ENCODE measurements around the gene ANKRD11.
A peak's percentile ranks its signal among the peaks of the same experiment; 100 is the strongest.
"Not testable (repeated sequence)": the region's sequence is repeated elsewhere in the genome, so short reads cannot be mapped to it uniquely, and the experiment has no call there.

ANKRD11 gene

DNA sequence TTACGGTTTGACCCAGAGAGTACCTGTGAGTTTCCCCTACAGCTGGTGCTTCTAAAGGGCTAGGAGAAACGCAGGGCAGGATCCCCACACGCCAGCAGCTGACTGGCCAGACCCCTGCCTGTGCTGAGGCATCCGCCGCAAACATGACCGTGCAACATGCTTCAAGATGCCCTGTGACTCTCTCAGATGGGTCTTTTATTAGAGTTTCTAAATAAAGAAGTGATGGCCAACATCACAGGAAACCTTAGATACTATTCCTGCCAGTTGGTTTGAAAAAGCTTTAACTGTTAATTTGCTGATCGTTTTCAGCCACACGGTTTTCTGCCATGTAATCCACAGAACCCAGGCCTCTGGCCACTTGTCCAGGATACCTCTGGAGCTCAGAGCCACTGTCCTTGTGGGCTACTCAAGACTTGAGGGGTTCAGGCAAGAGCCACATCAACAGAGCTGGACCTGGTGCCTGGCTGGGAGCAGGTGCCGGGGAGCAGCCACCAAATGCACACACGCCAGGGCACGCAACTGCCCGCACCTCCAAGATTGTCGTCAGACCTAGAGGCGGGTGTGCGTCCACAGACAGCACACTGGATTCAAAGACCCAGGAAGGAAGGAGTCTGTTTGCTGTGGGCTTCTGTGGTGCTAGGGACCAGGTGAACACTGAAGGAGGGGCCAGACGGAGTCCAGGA is 154.4 kb downstream of the ANKRD11 start:
- TF ChIP-seq, protein P1, sequence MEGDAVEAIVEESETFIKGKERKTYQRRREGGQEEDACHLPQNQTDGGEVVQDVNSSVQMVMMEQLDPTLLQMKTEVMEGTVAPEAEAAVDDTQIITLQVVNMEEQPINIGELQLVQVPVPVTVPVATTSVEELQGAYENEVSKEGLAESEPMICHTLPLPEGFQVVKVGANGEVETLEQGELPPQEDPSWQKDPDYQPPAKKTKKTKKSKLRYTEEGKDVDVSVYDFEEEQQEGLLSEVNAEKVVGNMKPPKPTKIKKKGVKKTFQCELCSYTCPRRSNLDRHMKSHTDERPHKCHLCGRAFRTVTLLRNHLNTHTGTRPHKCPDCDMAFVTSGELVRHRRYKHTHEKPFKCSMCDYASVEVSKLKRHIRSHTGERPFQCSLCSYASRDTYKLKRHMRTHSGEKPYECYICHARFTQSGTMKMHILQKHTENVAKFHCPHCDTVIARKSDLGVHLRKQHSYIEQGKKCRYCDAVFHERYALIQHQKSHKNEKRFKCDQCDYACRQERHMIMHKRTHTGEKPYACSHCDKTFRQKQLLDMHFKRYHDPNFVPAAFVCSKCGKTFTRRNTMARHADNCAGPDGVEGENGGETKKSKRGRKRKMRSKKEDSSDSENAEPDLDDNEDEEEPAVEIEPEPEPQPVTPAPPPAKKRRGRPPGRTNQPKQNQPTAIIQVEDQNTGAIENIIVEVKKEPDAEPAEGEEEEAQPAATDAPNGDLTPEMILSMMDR (IDR thresholded peaks at IDR 0.05; ENCODE audit: control insufficient read depth, insufficient read depth, low read depth, low read length, missing control alignments), result no peak
- H3K4me3 ChIP-seq (ENCODE audit: control insufficient read depth, low read depth, low read length), result no peak overlapping the region
- DNase-seq (ENCODE audit: low read depth), result no peak

DNA sequence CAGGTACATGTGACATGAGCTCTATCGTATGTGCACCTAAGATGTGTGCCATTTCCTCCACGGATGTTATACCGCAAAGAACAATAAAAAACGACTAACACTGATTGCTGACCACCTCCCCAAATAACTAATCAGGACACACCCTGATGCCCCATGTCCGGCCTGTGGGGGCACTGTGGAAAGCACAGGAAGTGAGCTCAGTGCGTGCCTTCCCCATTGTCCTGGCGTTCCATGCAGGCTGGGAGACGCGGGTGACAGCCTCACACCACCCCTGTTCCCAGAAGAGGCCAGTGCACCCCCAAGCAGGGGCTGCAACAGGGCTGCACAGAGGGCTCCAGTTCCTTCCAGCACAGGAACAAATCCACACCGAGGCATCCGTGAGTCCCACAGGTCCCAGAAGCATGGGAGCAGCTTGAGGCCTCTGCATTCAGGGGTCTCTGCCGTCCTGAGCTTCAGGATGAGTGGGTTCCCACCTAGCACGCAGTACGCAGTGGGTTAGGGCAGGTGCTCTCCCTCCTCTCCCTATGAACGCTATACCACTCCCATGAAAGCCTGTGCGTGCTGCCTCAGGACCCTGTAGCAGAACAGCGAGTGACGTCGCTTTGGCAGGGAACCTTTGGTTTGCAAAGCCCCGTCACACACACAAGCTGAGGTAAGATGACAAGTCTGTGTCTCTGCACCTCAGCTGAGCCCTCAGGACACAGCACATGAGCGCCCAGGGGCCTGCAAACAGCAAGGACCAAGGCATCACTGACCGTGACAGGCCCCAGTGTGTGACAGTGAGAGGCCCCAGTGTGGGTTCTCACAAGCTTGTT is 155.2 kb downstream of the ANKRD11 start:
- no peak for DNase-seq (ENCODE audit: low read depth)
- no peak overlapping the region for H3K4me3 ChIP-seq (ENCODE audit: control insufficient read depth, low read depth, low read length)
- TF ChIP-seq, protein P1 (IDR thresholded peaks at IDR 0.05; ENCODE audit: control insufficient read depth, insufficient read depth, low read depth, low read length, missing control alignments), result no peak

DNA sequence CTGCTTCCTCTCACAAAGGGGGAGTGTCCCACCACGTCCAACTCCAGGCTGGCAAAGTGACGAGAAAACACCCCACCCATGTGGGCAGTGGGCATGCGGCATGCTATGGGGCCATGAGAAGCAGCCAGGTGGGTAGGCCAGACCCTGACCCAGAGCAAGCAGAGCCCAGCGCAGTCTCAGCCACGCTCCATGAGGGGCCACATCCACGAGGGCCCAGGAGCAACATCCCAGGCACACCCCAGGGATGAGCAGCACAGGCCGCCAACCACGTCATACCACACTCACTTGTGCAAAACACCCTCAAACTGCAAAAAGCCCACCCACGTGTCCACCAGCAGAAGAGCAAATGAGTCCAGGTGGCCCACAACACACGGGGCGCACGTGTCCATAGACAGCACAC is 155.9 kb downstream of the ANKRD11 start:
- DNase-seq (ENCODE audit: low read depth), result no peak
- TF ChIP-seq, protein P1 (IDR thresholded peaks at IDR 0.05; ENCODE audit: control insufficient read depth, insufficient read depth, low read depth, low read length, missing control alignments), result no peak
- H3K4me3 ChIP-seq (ENCODE audit: control insufficient read depth, low read depth, low read length), result no peak overlapping the region

DNA sequence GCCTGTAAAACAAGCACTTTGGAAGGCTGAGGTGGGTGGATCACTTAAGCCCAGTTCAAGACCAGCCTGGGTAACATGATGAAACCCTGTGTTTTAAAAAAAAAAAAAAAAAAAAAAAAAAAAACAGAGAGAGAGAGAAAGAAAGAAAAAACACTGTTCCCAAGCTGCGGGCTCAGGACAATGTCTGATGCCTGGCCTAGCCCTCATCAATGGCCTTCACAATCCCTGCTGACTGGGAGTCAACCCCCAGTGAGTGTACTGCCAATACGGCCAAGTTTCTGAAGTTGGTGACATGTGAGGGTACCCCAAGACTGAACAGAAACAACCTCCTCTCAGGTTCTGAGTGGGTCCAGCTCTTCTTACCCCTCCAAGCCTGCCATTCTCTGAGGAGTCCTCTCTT is 156.3 kb downstream of the ANKRD11 start:
- no peak for DNase-seq (ENCODE audit: low read depth)
- H3K4me3 ChIP-seq (ENCODE audit: control insufficient read depth, low read depth, low read length), result no peak overlapping the region
- TF ChIP-seq, protein P1 (IDR thresholded peaks at IDR 0.05; ENCODE audit: control insufficient read depth, insufficient read depth, low read depth, low read length, missing control alignments), result no peak

DNA sequence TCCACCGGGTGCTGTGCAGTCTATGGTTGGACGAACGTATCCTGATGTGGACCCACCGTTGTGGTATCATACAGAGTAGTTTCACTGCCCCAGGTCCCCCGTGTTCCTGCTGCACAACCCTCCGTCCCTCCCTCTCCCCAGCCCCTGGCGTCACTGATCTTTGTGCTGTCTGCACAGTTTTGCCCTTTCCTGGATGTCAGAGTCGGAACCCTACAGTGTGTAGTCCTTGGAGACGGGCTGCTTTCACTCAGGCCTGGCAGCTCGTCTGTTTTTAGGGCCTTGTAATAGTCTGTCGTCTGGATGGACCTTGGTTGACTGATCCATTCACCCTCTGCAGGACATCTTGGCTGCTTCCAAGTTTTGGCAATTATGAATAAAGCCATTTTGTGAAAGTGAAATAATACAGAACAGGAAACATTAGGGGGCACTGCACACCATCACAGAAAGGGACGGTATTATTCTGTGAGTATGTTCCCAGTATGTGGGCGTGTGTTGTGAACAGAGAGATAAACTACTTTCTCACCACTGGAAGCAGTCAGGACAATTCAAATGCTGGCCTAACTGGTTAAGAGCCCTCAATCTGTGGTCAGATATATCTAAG is 156.9 kb downstream of the ANKRD11 start:
- DNase-seq (ENCODE audit: low read depth); H3K4me3 ChIP-seq (ENCODE audit: control insufficient read depth, low read depth, low read length): not testable (repeated sequence)
- TF ChIP-seq, protein P1 (IDR thresholded peaks at IDR 0.05; ENCODE audit: control insufficient read depth, insufficient read depth, low read depth, low read length, missing control alignments), result peak; percentile 59

DNA sequence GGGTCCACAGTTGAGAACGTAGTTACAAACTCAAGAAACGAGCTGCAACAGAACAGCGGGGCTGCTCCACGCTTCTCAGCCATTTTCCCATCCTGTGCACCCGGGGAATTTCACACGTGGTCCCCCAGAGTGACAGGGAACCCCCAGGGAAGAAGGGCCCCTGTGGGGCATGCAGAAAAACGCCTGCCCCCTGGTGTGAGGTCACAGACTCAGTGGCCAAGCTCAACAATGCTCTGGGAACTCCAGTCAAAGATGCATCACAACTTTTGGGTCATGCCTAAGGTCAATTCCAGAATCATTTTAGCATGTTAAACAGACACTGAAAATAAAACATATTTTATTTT is 157.5 kb downstream of the ANKRD11 start:
- DNase-seq (ENCODE audit: low read depth), result no peak
- TF ChIP-seq, protein P1 (IDR thresholded peaks at IDR 0.05; ENCODE audit: control insufficient read depth, insufficient read depth, low read depth, low read length, missing control alignments), result no peak

More for the DNA sequence above, 157.5 kb downstream of the ANKRD11 start:
- no peak overlapping the region for H3K4me3 ChIP-seq (ENCODE audit: control insufficient read depth, low read depth, low read length)

All from AG09309 (cell line).